G401 (cell line): ENCODE measurements around the gene FOXO3. TPM values are rescaled to one million over a fixed set of nuclear protein-coding genes. Genes with fewer than 3 reads are reported as not detected.
"Not testable (repeated sequence)": the region's sequence is repeated elsewhere in the genome, so short reads cannot be mapped to it uniquely, and the experiment has no call there.

Experiments used
- DNase-seq: peaks from one replicate; pipeline ENCODE4 v3.0.0-alpha.2; 2015; ENCODE audit warnings: low spot score
- in situ Hi-C: cut with HindIII; loops from 2 replicates; pipeline ENCODE4 v1.10.0; 2016; ENCODE audit warnings: low sequenced_read_pairs, mixed read lengths
- total RNA-seq: library from RNA; depleted of rRNA; stranded (reverse); fragments of >200 nt; shearing (Covaris generic); gene quantifications from 2 replicates; pipeline ENCODE4 v1.2.3, GENCODE V29; 2014

Gene FOXO3
- total RNA-seq, 1 experiment from 2014 or later: 15.7 TPM

- in situ Hi-C loops: no loop called here
- no peak for DNase-seq
Observed at GRCh38 chr6:108669673-108670072, 109.0 kb downstream of the FOXO3 start.

GRCh38 chr6:108671175-108671574 lies 110.5 kb downstream of the FOXO3 start:
- DNase-seq: no peak
- in situ Hi-C loops: no loop called here

- in situ Hi-C loops: no loop called here
- DNase-seq: no peak
Observed at GRCh38 chr6:108671790-108672189, 111.1 kb downstream of the FOXO3 start.

GRCh38 chr6:108672641-108673040 lies 111.9 kb downstream of the FOXO3 start:
- DNase-seq: no peak
- in situ Hi-C loops: no loop called here

- in situ Hi-C loops: no loop called here
- no peak for DNase-seq
Observed at GRCh38 chr6:108673153-108673552, 112.4 kb downstream of the FOXO3 start.

GRCh38 chr6:108673602-108674001 lies 112.9 kb downstream of the FOXO3 start:
- in situ Hi-C loops: no loop called here
- DNase-seq: no peak

- DNase-seq: no peak
- in situ Hi-C loops: no loop called here
Observed at GRCh38 chr6:108675226-108676200, 114.8 kb downstream of the FOXO3 start.

- in situ Hi-C loops: no loop called here
- no peak for DNase-seq
Observed at GRCh38 chr6:108676555-108676954, 115.8 kb downstream of the FOXO3 start.

- in situ Hi-C loops: no loop called here
Observed at GRCh38 chr6:108677357-108677756, 116.6 kb downstream of the FOXO3 start.

GRCh38 chr6:108677894-108678293 lies 117.2 kb downstream of the FOXO3 start:
- in situ Hi-C loops: no loop called here
- no peak for DNase-seq

More at GRCh38 chr6:108677357-108677756, 116.6 kb downstream of the FOXO3 start:
- DNase-seq: no peak

GRCh38 chr6:108680314-108680713 lies 119.6 kb downstream of the FOXO3 start:
- DNase-seq, in situ Hi-C loops: not testable (repeated sequence)

GRCh38 chr6:108681721-108682120 lies 121.0 kb downstream of the FOXO3 start:
- DNase-seq, in situ Hi-C loops: not testable (repeated sequence)

- in situ Hi-C loops, DNase-seq: not testable (repeated sequence)
Observed at GRCh38 chr6:108682383-108683119, 121.8 kb downstream of the FOXO3 start.

GRCh38 chr6:108683976-108684375 lies 123.3 kb downstream of the FOXO3 start:
- in situ Hi-C loops, DNase-seq: not testable (repeated sequence)

- in situ Hi-C loops: no loop called here
- DNase-seq: no peak
Observed at GRCh38 chr6:108684771-108685329, 124.1 kb downstream of the FOXO3 start.

GRCh38 chr6:108685970-108686369 lies 125.3 kb downstream of the FOXO3 start:
- DNase-seq: no peak
- in situ Hi-C loops: no loop called here

- DNase-seq: no peak
- in situ Hi-C loops: no loop called here
Observed at GRCh38 chr6:108686896-108687295, 126.2 kb downstream of the FOXO3 start.

- in situ Hi-C loops: no loop called here
- DNase-seq: no peak
Observed at GRCh38 chr6:108687921-108688320, 127.2 kb downstream of the FOXO3 start.

GRCh38 chr6:108689272-108690161 lies 128.8 kb downstream of the FOXO3 start:
- in situ Hi-C loops: no loop called here
- DNase-seq: no peak
